SK-N-SH treated with all-trans-retinoic acid at 6 μM for 48 hours (cell line): ENCODE measurements around the gene LAPTM5.

Source experiments
- CSDC2 ChIP-seq: fragments of 250-450 bp; sonication (Bioruptor Pico); IDR thresholded peaks from 2 replicates; pipeline ENCODE4 v1.5.0; 2020; ENCODE audit warnings: mild to moderate bottlenecking, moderate library complexity
- ESRRG ChIP-seq: fragments of 250-450 bp; sonication (Bioruptor Pico); IDR thresholded peaks from 2 replicates; pipeline ENCODE4 v1.6.1; 2021; ENCODE audit warnings: mild to moderate bottlenecking
- ISL1 ChIP-seq: fragments of 250-450 bp; sonication (Bioruptor Pico); IDR thresholded peaks from 2 replicates; pipeline ENCODE4 v2.1.2; 2022; ENCODE audit warnings: mild to moderate bottlenecking, moderate library complexity
- OSR1 ChIP-seq: fragments of 250-450 bp; sonication (Bioruptor Pico); IDR thresholded peaks from 2 replicates; pipeline ENCODE4 v1.8.0; 2022; ENCODE audit warnings: moderate library complexity, mild to moderate bottlenecking, inconsistent platforms
- TCF4 ChIP-seq: fragments of 250-450 bp; sonication (Bioruptor Pico); IDR thresholded peaks from 2 replicates; pipeline ENCODE4 v1.8.0; 2021; ENCODE audit warnings: mild to moderate bottlenecking, moderate library complexity, borderline replicate concordance
- TOX ChIP-seq: fragments of 250-450 bp; sonication (Bioruptor Pico); IDR thresholded peaks from 2 replicates; pipeline ENCODE4 v1.8.0; 2021; ENCODE audit warnings: mild to moderate bottlenecking, moderate library complexity, borderline replicate concordance
- ZFP30 ChIP-seq: fragments of 450-650 bp; formaldehyde crosslinking; IDR thresholded peaks from 2 replicates; pipeline ENCODE4 v1.5.0; 2022; ENCODE audit warnings: mild to moderate bottlenecking, moderate library complexity
- ZNF565 ChIP-seq: fragments of 450-650 bp; formaldehyde crosslinking; conservative IDR thresholded peaks from 2 replicates; pipeline ENCODE4 v1.5.0; 2020; ENCODE audit warnings: low read depth, mild to moderate bottlenecking, moderate library complexity
- ZNF8 ChIP-seq: fragments of 450-650 bp; formaldehyde crosslinking; IDR thresholded peaks from 2 replicates; pipeline ENCODE4 v1.5.0; 2020; ENCODE audit warnings: mild to moderate bottlenecking, moderate library complexity
- TF ChIP-seq, protein P1 (sequence below): fragments of 250-450 bp; sonication (Bioruptor Pico); IDR thresholded peaks from 2 replicates; pipeline ENCODE4 v1.5.1; 2020; ENCODE audit warnings: low read depth, mild to moderate bottlenecking, moderate library complexity
- TF ChIP-seq, protein P2 (sequence below): fragments of 250-450 bp; sonication (Bioruptor Pico); IDR thresholded peaks from 2 replicates; pipeline ENCODE4 v1.8.0; 2021; ENCODE audit warnings: low read depth, mild to moderate bottlenecking, moderate library complexity, borderline replicate concordance

DNA sequence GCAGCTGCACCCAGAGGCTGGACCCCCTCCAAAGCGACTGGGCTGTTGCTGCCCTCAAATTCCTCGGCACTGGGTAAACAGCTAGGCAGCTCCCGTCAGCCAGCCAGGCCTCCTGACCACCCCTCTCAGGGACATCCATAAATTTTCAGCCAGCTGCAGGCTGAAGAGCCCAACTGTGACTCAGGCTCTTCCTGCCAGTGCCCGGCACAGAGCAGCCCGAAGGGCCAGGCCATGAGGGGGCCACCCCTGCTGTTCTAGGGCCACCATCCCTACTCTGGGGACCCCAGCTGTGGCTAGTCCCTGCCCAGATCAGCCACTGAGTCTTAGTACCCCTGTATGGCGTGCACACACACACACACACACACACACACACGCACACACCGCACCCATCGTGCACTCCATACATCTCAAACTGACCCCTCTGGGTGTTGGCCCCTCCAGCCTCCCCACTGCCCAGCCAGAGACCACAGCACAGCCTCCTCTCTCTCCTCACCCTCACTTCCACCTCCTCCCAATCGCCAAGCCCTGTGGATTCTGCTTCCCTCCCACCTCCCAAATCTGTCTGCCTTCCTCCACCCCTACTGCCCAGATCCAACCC, 6.2 kb upstream of the LAPTM5 start:
- no peak for TF ChIP-seq ZNF8 (CRISPR knock-in tag)
- TF ChIP-seq, protein P1, sequence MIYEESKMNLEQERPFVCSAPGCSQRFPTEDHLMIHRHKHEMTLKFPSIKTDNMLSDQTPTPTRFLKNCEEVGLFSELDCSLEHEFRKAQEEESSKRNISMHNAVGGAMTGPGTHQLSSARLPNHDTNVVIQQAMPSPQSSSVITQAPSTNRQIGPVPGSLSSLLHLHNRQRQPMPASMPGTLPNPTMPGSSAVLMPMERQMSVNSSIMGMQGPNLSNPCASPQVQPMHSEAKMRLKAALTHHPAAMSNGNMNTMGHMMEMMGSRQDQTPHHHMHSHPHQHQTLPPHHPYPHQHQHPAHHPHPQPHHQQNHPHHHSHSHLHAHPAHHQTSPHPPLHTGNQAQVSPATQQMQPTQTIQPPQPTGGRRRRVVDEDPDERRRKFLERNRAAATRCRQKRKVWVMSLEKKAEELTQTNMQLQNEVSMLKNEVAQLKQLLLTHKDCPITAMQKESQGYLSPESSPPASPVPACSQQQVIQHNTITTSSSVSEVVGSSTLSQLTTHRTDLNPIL (CRISPR knock-in tag): no peak
- no peak for TF ChIP-seq ZFP30
- no peak for TF ChIP-seq TOX
- TF ChIP-seq ISL1 (CRISPR knock-in tag): no peak
- TF ChIP-seq OSR1 (CRISPR knock-in tag): no peak
- TF ChIP-seq, protein P2, sequence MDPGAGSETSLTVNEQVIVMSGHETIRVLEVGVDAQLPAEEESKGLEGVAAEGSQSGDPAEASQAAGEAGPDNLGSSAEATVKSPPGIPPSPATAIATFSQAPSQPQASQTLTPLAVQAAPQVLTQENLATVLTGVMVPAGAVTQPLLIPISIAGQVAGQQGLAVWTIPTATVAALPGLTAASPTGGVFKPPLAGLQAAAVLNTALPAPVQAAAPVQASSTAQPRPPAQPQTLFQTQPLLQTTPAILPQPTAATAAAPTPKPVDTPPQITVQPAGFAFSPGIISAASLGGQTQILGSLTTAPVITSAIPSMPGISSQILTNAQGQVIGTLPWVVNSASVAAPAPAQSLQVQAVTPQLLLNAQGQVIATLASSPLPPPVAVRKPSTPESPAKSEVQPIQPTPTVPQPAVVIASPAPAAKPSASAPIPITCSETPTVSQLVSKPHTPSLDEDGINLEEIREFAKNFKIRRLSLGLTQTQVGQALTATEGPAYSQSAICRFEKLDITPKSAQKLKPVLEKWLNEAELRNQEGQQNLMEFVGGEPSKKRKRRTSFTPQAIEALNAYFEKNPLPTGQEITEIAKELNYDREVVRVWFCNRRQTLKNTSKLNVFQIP (CRISPR knock-in tag): no peak
- no peak for TF ChIP-seq ZNF565 (CRISPR knock-in tag)
- no peak for TF ChIP-seq TCF4 (CRISPR knock-in tag)
- TF ChIP-seq CSDC2 (CRISPR knock-in tag): no peak
- no peak for TF ChIP-seq ESRRG
